Myocyte (in vitro differentiated cells): ENCODE results near the gene LTBP1. TPM values are rescaled to one million over a fixed set of nuclear protein-coding genes. Genes with fewer than 3 reads are reported as not detected.
A peak's percentile ranks its signal among the peaks of the same experiment; 100 is the strongest.
"Not testable (repeated sequence)": the region's sequence is repeated elsewhere in the genome, so short reads cannot be mapped to it uniquely, and the experiment has no call there.

Experiments
- DNase-seq: peaks from one replicate; pipeline ENCODE4 v3.0.0-alpha.2; 2012; ENCODE audit warnings: low read depth
- total RNA-seq: library from RNA; depleted of rRNA; stranded (reverse); fragments of >200 nt; gene quantifications from 2 replicates; pipeline ENCODE4 v1.2.3, GENCODE V29; 2014

LTBP1 gene
- total RNA-seq, 1 donor from 2014 or later = 26.2 TPM

GRCh38 chr2:33336036-33336625 is 389.4 kb downstream of the LTBP1 start:
- DNase-seq = no peak

GRCh38 chr2:33337385-33337960 is 390.7 kb downstream of the LTBP1 start:
- no peak for DNase-seq

- no peak for DNase-seq
These were observed 391.2 kb downstream of the LTBP1 start for GRCh38 chr2:33337981-33338380.

- DNase-seq = no peak
These were observed 392.5 kb downstream of the LTBP1 start for GRCh38 chr2:33339269-33339668.

- no peak for DNase-seq
These were observed 393.5 kb downstream of the LTBP1 start for GRCh38 chr2:33340280-33340679.

- DNase-seq = no peak
These were observed 395.4 kb downstream of the LTBP1 start for GRCh38 chr2:33342171-33342570.

GRCh38 chr2:33342705-33343104 is 396.0 kb downstream of the LTBP1 start:
- DNase-seq = no peak

GRCh38 chr2:33343387-33343895 is 396.7 kb downstream of the LTBP1 start:
- DNase-seq = no peak

GRCh38 chr2:33344230-33344629 is 397.5 kb downstream of the LTBP1 start:
- DNase-seq = peak; percentile 56

- DNase-seq = no peak
These were observed 401.1 kb downstream of the LTBP1 start for GRCh38 chr2:33347856-33348255.

GRCh38 chr2:33350632-33351031 is 403.9 kb downstream of the LTBP1 start:
- DNase-seq = no peak

- no peak for DNase-seq
These were observed 405.0 kb downstream of the LTBP1 start for GRCh38 chr2:33351781-33352180.

GRCh38 chr2:33354981-33355380 is 408.2 kb downstream of the LTBP1 start:
- no peak for DNase-seq

- no peak for DNase-seq
These were observed 412.1 kb downstream of the LTBP1 start for GRCh38 chr2:33358878-33359277.

GRCh38 chr2:33363325-33364298 is 416.9 kb downstream of the LTBP1 start:
- DNase-seq = peak; percentile 36

GRCh38 chr2:33365264-33365970 is 418.7 kb downstream of the LTBP1 start:
- DNase-seq = no peak

- DNase-seq = peak; percentile 89
These were observed 419.7 kb downstream of the LTBP1 start for GRCh38 chr2:33366473-33366872.

- DNase-seq = not testable (repeated sequence)
These were observed 421.8 kb downstream of the LTBP1 start for GRCh38 chr2:33368524-33368923.

- no peak for DNase-seq
These were observed 422.4 kb downstream of the LTBP1 start for GRCh38 chr2:33369191-33369590.

- DNase-seq = no peak
These were observed 424.0 kb downstream of the LTBP1 start for GRCh38 chr2:33370636-33371265.
